Breast epithelium (tissue), 4 donors: ENCODE measurements around the gene RAB14. TPM values are rescaled to one million over a fixed set of nuclear protein-coding genes. Genes with fewer than 3 reads are reported as not detected.

Experiments
- DNase-seq, 2 donors: peaks; one replicate each; pipeline ENCODE4 v3.0.0-alpha.2; 2019; ENCODE audit warnings: low spot score in 2 of 2
- H3K27ac ChIP-seq, 2 donors: fragments of 200-600 bp; sonication (generic) in 1 of 2; one replicate each; pipeline ENCODE4 v1.5.1; 2016 to 2019; ENCODE audit warnings: mild to moderate bottlenecking in 1 of 2
- H3K27me3 ChIP-seq, 2 donors: fragments of 200-600 bp; sonication (generic) in 1 of 2; one replicate each; pipeline versions ENCODE4 v1.5.1 to v1.6.0; 2017 to 2019; ENCODE audit warnings: control low read depth in 1 of 2, mild to moderate bottlenecking in 1 of 2
- H3K36me3 ChIP-seq: fragments of 200-600 bp; one replicate; pipeline ENCODE4 v1.5.1; 2019
- H3K4me1 ChIP-seq, 2 donors: fragments of 200-600 bp; sonication (generic); one replicate each; pipeline ENCODE4 v1.5.1; 2016 to 2019; ENCODE audit warnings: control low read depth in 1 of 2
- H3K4me3 ChIP-seq, 3 donors: fragments of 200-600 bp; sonication (generic); 1 replicate in 2 of 3; 2 replicates in 1 of 3; pipeline ENCODE4 v1.5.1; 2016 to 2019; ENCODE audit warnings: mild to moderate bottlenecking in 3 of 3, moderate library complexity in 2 of 3
- H3K9me3 ChIP-seq, 2 donors: fragments of 200-600 bp; sonication (generic) in 1 of 2; one replicate each; pipeline ENCODE4 v1.5.1; 2016 to 2019; ENCODE audit warnings: control low read depth in 1 of 2
- CTCF ChIP-seq, 3 donors: fragments of 450-650 bp; IDR thresholded peaks; one replicate each; pipeline ENCODE4 v1.5.1; 2016 to 2017; ENCODE audit warnings: antibody characterized with exemption in 3 of 3, mild to moderate bottlenecking in 3 of 3, moderate library complexity in 3 of 3
- POLR2A ChIP-seq: fragments of 450-650 bp; IDR thresholded peaks from one replicate; pipeline ENCODE4 v1.6.1; 2016; ENCODE audit warnings: antibody characterized with exemption, mild to moderate bottlenecking, moderate library complexity
- POLR2AphosphoS5 ChIP-seq, 3 donors: sonication (generic); formaldehyde crosslinking; IDR thresholded peaks; one replicate each; pipeline ENCODE4 v1.6.1; 2017; ENCODE audit warnings: antibody characterized with exemption in 3 of 3
- intact Hi-C: fragments of 100-400 bp; cut with DNase I; formaldehyde crosslinking; loops from one replicate; pipeline ENCODE4 v1.15.1; 2023; ENCODE audit warnings: low total_unique reads
- total RNA-seq, 3 donors: library from RNA; depleted of rRNA; stranded (reverse); fragments of >200 nt; gene quantifications; one replicate each; pipeline ENCODE4 v1.1.0, GENCODE V29; 2016

The RAB14 gene
- total RNA-seq, 3 donors from 2014 or later: 36.5 to 53.1 (median 41.3) TPM

GRCh38 chr9:121154782-121155181, 46.9 kb downstream of the RAB14 start:
- Histone ChIP-seq H3K4me3 (no peak overlapping the region), H3K27ac (no peak overlapping the region), H3K4me1 (no peaks in the 10 kb centered on the region), H3K9me3 (no peaks in the 10 kb centered on the region), H3K27me3 (no peaks in the 10 kb centered on the region), H3K36me3 (no peaks in the 10 kb centered on the region)
- no peak for DNase-seq
- intact Hi-C loops: no loop called here
- TF ChIP-seq POLR2AphosphoS5 (IDR thresholded peaks at IDR 0.05) (no peak), POLR2A (no peak), CTCF (IDR thresholded peaks at IDR 0.05) (no peak)

- intact Hi-C loops: no loop called here
- no peak overlapping the region for H3K27ac ChIP-seq
- H3K9me3 ChIP-seq: no peaks in the 10 kb centered on the region
- H3K36me3 ChIP-seq: no peaks in the 10 kb centered on the region
- H3K27me3 ChIP-seq: no peaks in the 10 kb centered on the region
- no peak for DNase-seq
- no peak overlapping the region for H3K4me3 ChIP-seq
- no peak for TF ChIP-seq POLR2A
- H3K4me1 ChIP-seq: no peaks in the 10 kb centered on the region
Observed at GRCh38 chr9:121153642-121154041, 48.0 kb downstream of the RAB14 start.

DNA sequence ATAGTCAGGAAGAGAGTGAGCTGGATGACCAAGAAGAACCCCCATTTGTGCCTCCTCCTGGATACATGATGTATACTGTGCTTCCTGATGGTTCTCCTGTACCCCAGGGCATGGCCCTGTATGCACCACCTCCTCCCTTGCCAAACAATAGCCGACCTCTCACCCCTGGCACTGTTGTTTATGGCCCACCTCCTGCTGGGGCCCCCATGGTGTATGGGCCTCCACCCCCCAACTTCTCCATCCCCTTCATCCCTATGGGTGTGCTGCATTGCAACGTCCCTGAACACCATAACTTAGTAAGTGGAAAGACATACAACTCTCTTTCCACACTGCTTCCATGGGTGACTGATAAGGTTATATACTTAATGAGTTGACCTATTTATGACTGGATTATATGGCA, 51.5 kb downstream of the RAB14 start:
- H3K9me3 ChIP-seq: no peaks in the 10 kb centered on the region
- H3K4me1 ChIP-seq: no peaks in the 10 kb centered on the region
- no peak overlapping the region for H3K4me3 ChIP-seq
- H3K27ac ChIP-seq: no peak overlapping the region
- no peaks in the 10 kb centered on the region for H3K36me3 ChIP-seq
- intact Hi-C loops: no loop called here
- no peak for DNase-seq
- TF ChIP-seq POLR2A: no peak
- TF ChIP-seq POLR2AphosphoS5 (IDR thresholded peaks at IDR 0.05): no peak
- no peak for TF ChIP-seq CTCF (IDR thresholded peaks at IDR 0.05)
- no peaks in the 10 kb centered on the region for H3K27me3 ChIP-seq

GRCh38 chr9:121144482-121144881, 57.2 kb downstream of the RAB14 start:
- H3K4me1 ChIP-seq: no peaks in the 10 kb centered on the region
- TF ChIP-seq POLR2A (no peak), POLR2AphosphoS5 (IDR thresholded peaks at IDR 0.05) (no peak), CTCF (IDR thresholded peaks at IDR 0.05) (no peak)
- no peak for DNase-seq
- H3K36me3 ChIP-seq: no peaks in the 10 kb centered on the region
- H3K4me3 ChIP-seq: no peak overlapping the region
- H3K27ac ChIP-seq: no peak overlapping the region
- no peaks in the 10 kb centered on the region for H3K27me3 ChIP-seq
- intact Hi-C loops: no loop called here
- H3K9me3 ChIP-seq: no peaks in the 10 kb centered on the region

DNA sequence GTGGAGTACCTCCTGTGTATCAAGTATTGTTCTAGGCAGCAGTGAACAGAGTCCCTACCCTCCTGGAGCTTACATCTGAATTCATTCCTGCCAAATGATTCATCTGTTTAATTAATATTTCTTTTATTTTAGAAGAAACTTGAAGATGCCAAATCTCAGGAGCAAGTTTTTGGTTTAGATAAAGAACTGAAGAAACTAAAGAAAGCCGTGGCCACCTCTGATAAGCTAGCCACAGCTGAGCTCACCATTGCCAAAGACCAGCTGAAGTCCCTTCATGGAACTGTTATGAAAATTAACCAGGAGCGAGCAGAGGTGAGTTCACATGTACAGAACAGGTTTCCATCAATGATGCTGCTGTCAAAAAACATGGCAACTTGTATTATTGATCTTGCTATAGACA, 57.9 kb downstream of the RAB14 start:
- Histone ChIP-seq H3K27me3 (no peaks in the 10 kb centered on the region), H3K4me3 (no peak overlapping the region), H3K9me3 (no peaks in the 10 kb centered on the region), H3K36me3 (no peaks in the 10 kb centered on the region), H3K4me1 (no peaks in the 10 kb centered on the region), H3K27ac (no peak overlapping the region)
- DNase-seq: no peak
- intact Hi-C loops: no loop called here
- TF ChIP-seq POLR2AphosphoS5 (IDR thresholded peaks at IDR 0.05) (no peak), POLR2A (no peak), CTCF (IDR thresholded peaks at IDR 0.05) (no peak)

DNA sequence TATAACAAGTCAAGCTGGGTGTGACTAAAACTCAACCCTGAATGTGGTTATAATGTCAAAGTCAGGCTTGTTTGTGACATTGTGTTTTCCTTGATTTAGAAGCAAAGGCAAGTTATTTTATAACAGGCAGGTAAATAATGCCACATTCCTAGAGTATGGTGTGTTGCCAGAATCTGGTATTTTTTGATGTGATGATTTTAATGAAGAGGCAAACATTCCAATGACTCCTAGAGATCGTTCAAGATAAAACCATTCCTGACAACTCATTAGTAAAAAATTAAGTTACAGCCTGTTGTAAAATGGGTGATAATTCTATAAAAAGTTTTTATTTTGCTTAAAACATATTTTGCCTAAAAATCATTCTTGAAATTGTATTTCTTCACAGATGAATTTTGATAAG, 60.0 kb downstream of the RAB14 start:
- DNase-seq: no peak
- H3K36me3 ChIP-seq: no peaks in the 10 kb centered on the region

More for the DNA sequence above, 60.0 kb downstream of the RAB14 start:
- Histone ChIP-seq H3K27me3 (no peaks in the 10 kb centered on the region), H3K4me3 (no peak overlapping the region), H3K9me3 (no peaks in the 10 kb centered on the region), H3K27ac (no peak overlapping the region), H3K4me1 (no peaks in the 10 kb centered on the region)
- TF ChIP-seq POLR2A: no peak
- TF ChIP-seq CTCF (IDR thresholded peaks at IDR 0.05): no peak
- no peak for TF ChIP-seq POLR2AphosphoS5 (IDR thresholded peaks at IDR 0.05)
- intact Hi-C loops: no loop called here
